Esophagus squamous epithelium (tissue), 4 donors: ENCODE data around the gene CACNA2D2.

Experiments
- POLR2A ChIP-seq, 4 donors: fragments of 450-650 bp; IDR thresholded peaks; one replicate each; pipeline ENCODE4 v1.6.1; 2017; ENCODE audit warnings: antibody characterized with exemption in 4 of 4, mild to moderate bottlenecking in 4 of 4, moderate library complexity in 3 of 4
- TF ChIP-seq, protein P1 (sequence below), 6 experiments: fragments of 450-650 bp in 4 of 6; fragments of 200-600 bp in 2 of 6; sonication (generic) in 2 of 6; IDR thresholded peaks; one replicate each; pipeline ENCODE4 v1.5.1; 2016 to 2019; ENCODE audit warnings: antibody characterized with exemption in 6 of 6, mild to moderate bottlenecking in 4 of 6, moderate library complexity in 4 of 6

GRCh38 chr3:50523279-50523811, 19.9 kb upstream of the CACNA2D2 start:
- TF ChIP-seq, protein P1, sequence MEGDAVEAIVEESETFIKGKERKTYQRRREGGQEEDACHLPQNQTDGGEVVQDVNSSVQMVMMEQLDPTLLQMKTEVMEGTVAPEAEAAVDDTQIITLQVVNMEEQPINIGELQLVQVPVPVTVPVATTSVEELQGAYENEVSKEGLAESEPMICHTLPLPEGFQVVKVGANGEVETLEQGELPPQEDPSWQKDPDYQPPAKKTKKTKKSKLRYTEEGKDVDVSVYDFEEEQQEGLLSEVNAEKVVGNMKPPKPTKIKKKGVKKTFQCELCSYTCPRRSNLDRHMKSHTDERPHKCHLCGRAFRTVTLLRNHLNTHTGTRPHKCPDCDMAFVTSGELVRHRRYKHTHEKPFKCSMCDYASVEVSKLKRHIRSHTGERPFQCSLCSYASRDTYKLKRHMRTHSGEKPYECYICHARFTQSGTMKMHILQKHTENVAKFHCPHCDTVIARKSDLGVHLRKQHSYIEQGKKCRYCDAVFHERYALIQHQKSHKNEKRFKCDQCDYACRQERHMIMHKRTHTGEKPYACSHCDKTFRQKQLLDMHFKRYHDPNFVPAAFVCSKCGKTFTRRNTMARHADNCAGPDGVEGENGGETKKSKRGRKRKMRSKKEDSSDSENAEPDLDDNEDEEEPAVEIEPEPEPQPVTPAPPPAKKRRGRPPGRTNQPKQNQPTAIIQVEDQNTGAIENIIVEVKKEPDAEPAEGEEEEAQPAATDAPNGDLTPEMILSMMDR (IDR thresholded peaks at IDR 0.05) = no peak
- TF ChIP-seq POLR2A (IDR thresholded peaks at IDR 0.05) = no peak
